GM19438 (cell line): ENCODE results near the gene PARP9.

Experiments
- ATAC-seq: cut with Tn5 transposase; IDR thresholded peaks from one replicate; pipeline ENCODE4 v1.9.1; 2021; ENCODE audit warnings: low read depth; ENCODE audit not compliant: unreplicated experiment

Gene PARP9

GRCh38 chr3:122564155-122564912, at the start of gene PARP9, which contains the start of gene DTX3L:
PARP9 (minus strand) TSS chr3:122564300; CDS start chr3:122559620, 4,680 bp downstream.
DTX3L (plus strand) TSS chr3:122564338; CDS start chr3:122564427, 89 bp downstream.
- peak; percentile 60 for ATAC-seq

- no peak for ATAC-seq
These were observed 48.6 kb upstream of the PARP9 start for GRCh38 chr3:122612696-122613095.

GRCh38 chr3:122609798-122610559, 45.9 kb upstream of the PARP9 start:
- ATAC-seq: peak; percentile 86

- no peak for ATAC-seq
These were observed 44.8 kb upstream of the PARP9 start for GRCh38 chr3:122608916-122609315.

- no peak for ATAC-seq
These were observed 42.2 kb upstream of the PARP9 start for GRCh38 chr3:122606330-122606729.

GRCh38 chr3:122603056-122603455, 39.0 kb upstream of the PARP9 start:
- ATAC-seq: no peak

- no peak for ATAC-seq
These were observed 38.1 kb upstream of the PARP9 start for GRCh38 chr3:122602011-122602710.

- ATAC-seq: no peak
These were observed 34.5 kb upstream of the PARP9 start for GRCh38 chr3:122598556-122598955.

GRCh38 chr3:122598151-122598550, 34.1 kb upstream of the PARP9 start:
- no peak for ATAC-seq

- no peak for ATAC-seq
These were observed 29.9 kb upstream of the PARP9 start for GRCh38 chr3:122594025-122594424.

GRCh38 chr3:122590610-122591009, 26.5 kb upstream of the PARP9 start:
- ATAC-seq: no peak

- ATAC-seq: no peak
These were observed 25.2 kb upstream of the PARP9 start for GRCh38 chr3:122589297-122589696.

GRCh38 chr3:122587572-122587971, 23.5 kb upstream of the PARP9 start:
- no peak for ATAC-seq

- ATAC-seq: no peak
These were observed 22.8 kb upstream of the PARP9 start for GRCh38 chr3:122586773-122587485.

GRCh38 chr3:122586098-122586497, 22.0 kb upstream of the PARP9 start:
- no peak for ATAC-seq

GRCh38 chr3:122582390-122582789, 18.3 kb upstream of the PARP9 start:
- ATAC-seq: no peak

GRCh38 chr3:122581622-122582021, 17.5 kb upstream of the PARP9 start:
- ATAC-seq: no peak

GRCh38 chr3:122580470-122580869, 16.4 kb upstream of the PARP9 start:
- no peak for ATAC-seq

- no peak for ATAC-seq
These were observed 14.1 kb upstream of the PARP9 start for GRCh38 chr3:122578069-122578740.

- ATAC-seq: no peak
These were observed 13.4 kb upstream of the PARP9 start, which contains the start of gene PARP15 for GRCh38 chr3:122577409-122578031. PARP15 (plus strand) TSS chr3:122577650; CDS start chr3:122577668, 18 bp downstream.
